ENCODE data around the gene PI4K2B. TPM values are rescaled to one million over a fixed set of nuclear protein-coding genes. Genes with fewer than 3 reads are reported as not detected.

PI4K2B gene
- total and polyA plus RNA-seq, 10 of the 15 experiments (the other 5 are each of a cell fraction or from before 2014, with no cell fraction given) = 12.9 to 55.3 (median 40.7) TPM

GRCh38 chr4:25207997-25208396 lies 25.8 kb upstream of the PI4K2B start (continued):
- TF ChIP-seq CUX1 (IDR thresholded peaks at IDR 0.05; ENCODE audit: insufficient replicate concordance, low read depth, low read length) (no peak), ZNF384 (IDR thresholded peaks at IDR 0.05; ENCODE audit: borderline replicate concordance, low read depth, low read length) (no peak), NKRF (conservative IDR thresholded peaks at IDR 0.05) (no peak), BCL11A (IDR thresholded peaks at IDR 0.05; ENCODE audit: low read depth, low read length) (no peak), RAD21 (IDR thresholded peaks at IDR 0.05; ENCODE audit: insufficient read depth, low read depth, low read length) (no peak), IRF5 (IDR thresholded peaks at IDR 0.05; ENCODE audit: borderline replicate concordance) (no peak), NRF1 (conservative IDR thresholded peaks at IDR 0.05; ENCODE audit: low read depth, low read length) (no peak), KLF5 (IDR thresholded peaks at IDR 0.05; ENCODE audit: partially characterized antibody) (no peak), MEF2B (IDR thresholded peaks at IDR 0.05; ENCODE audit: partially characterized antibody, poor library complexity, severe bottlenecking) (no peak), NFYA (IDR thresholded peaks at IDR 0.05; ENCODE audit: borderline replicate concordance, low read depth, low read length) (no peak), ESRRA (IDR thresholded peaks at IDR 0.05; ENCODE audit: low read length) (no peak), PAX5 (IDR thresholded peaks at IDR 0.05; ENCODE audit: borderline replicate concordance, low read depth, low read length) (no peak)
